IPS-NIHi11 (cell line): Measurements from ENCODE around the gene ANKS1A.
"Not testable (repeated sequence)": the region's sequence is repeated elsewhere in the genome, so short reads cannot be mapped to it uniquely, and the experiment has no call there.

Source experiments
- DNase-seq: peaks from one replicate; pipeline ENCODE4 v3.0.0; 2012; ENCODE audit warnings: mixed read lengths, low spot score

ANKS1A gene

DNA sequence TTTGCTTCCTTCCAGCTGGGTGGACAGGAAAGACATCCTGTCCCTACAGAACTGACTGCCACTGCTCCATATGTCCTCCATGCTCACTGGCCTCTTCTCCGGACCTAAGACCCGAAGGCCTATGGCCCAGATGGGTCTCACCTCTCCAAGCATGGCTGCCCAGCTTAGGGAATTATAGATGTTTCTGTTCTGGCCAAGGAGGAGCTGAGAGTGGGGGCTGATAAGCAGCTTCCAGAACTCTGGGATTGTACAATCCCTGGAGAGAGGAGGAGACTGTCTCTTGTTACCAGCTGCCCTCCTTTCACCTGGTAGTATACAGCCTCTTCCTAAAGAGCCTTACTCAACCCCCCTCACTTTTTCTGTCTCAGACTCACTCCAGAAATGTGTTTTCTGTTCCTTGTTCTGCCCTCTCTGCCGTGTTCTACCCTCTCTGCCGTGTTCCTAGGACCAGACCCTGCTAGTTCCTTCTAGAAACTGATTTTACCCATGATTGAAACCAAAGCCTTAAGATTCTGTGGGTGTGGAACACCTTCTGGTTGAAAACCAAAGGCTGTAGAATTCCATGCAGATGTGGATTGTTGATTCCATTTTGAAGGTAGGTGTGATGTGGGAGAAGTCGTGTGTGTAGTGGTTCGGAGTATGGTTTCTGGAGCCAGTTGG, 28.7 kb downstream of the ANKS1A start:
- DNase-seq, result no peak

DNA sequence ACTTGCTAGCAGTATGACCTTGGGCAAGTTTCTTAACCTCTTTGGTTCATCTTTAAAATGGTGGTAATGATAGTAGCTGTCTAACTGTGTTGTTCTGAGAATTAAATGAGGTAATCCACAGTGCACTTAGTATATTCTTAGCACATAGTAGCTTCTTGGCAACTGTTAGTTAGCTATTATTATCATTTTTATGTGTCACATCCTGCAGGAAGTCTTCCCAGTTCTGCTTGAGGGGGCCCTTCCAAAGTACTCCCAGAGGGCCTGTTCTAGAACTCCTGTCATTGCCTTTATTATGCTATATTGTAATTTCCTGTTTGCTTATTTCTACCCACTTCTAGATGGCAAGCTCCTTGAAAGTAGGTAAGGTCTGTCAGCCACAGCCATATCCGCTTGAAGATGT, 30.6 kb downstream of the ANKS1A start:
- no peak for DNase-seq

DNA sequence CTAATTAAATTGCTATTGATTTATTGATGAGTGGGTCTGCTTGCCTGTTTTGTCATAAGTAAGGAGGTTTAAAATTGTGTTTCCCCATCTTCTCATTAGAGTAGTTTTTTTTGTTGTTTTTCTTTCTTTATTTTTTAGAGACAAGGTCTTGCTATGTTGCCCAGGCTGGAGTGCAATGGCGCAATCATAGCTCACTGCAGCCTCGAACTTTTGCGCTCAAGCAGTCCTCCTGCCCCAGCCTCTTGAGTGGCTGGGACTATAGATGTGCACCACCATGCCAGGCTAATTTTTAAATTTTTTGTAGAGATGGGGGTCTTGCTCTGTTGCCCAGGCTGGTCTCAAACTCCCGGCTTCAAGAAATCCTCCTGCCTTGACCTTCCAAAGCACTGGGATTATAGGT, 31.0 kb downstream of the ANKS1A start:
- no peak for DNase-seq

DNA sequence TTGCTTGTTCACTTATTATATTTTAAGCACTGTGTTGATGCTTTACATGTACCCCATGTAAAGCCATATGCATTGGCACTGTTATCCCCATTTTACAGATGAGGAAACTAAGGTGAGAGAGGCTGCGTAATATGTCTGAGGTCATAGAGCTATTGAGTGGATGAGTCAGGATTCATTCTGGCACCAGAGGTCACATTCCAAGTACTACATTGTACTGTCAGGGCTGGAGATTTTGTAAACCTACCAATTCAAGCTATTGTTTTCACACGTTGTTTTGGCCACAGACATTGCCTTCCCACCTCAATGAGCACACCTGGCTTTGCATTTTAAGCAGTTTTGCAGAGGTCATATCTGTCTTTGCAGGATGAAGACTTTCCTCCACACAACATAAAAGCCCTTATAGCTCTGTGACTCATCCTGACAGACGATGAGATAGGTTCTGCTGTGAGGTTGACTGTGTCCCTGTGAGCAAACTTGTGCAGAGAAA, 33.2 kb downstream of the ANKS1A start:
- no peak for DNase-seq

DNA sequence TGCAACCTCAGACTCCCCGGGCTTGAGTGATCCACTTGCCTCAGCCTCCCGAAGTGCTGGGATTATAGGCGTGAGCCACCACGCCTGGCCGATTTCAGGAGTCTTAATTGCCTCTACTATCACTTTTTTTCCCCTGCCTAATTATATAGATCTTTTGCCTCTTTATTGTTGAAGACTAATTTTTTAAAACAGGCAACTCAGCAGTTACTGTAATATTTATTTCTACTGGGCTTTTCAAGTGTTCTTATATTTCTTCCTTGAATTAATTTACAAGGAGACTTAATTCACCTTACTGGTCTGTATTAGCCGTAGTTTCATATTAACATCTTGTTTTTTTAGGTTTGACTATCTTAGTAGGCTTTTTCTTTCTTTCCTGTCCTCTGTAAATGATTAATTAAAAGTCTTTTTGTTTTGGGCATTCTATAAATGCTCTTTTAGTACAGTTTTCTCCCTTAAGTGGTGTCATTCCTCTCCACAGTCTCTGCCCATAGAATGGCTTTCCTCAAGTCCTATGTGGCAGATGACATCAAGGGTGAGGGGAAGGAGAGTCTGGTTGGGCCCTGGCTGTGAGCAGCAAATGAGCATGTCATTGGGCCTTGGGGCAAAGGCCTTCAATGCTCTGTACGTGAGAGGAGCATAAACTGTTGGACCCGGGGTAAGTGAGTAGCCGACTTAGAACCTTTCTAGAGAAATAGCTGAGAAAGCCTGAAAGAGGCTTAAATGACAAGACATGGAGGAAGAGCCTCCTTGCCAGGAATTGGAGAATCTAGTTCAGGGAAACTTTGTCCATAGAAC, 36.0 kb downstream of the ANKS1A start:
- DNase-seq, result no peak

DNA sequence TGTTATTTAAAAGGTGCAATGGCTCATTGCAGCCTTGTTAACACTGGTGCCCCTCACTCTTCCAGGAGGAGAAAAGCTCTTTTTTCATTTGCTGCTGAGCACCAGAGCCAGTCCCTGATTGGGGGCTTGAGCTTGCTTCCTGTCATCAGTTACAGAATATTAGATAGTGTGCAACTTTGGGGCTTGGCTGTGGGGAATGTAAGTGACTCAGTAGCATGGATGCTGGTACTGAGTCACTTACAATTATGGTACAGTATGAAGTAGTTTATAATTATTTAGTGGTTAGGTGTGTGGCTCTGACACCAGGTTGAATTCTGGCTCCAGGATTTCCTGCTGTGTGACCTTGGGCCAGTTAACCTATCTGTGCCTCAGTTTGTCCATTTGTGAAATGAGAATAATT, 37.6 kb downstream of the ANKS1A start:
- no peak for DNase-seq

DNA sequence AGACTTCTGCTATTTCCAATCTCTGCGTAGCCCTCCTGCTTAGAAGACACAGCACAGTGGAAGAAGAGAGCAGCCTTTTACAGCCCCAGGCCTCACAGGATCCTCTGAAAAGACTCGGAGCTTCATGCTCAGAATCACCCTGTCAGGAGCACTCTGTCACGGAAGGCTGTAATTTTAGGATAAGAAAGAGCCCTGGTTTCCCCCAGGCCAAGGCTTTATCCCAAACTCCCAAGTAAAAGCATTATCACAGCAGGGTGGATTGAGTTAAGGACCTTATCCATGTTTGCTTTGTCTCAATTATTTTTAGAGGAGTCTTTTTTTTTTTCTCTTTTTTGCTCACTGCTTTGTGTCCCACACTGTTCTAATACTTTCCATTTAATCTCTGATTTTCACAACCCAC, 39.2 kb downstream of the ANKS1A start:
- no peak for DNase-seq

DNA sequence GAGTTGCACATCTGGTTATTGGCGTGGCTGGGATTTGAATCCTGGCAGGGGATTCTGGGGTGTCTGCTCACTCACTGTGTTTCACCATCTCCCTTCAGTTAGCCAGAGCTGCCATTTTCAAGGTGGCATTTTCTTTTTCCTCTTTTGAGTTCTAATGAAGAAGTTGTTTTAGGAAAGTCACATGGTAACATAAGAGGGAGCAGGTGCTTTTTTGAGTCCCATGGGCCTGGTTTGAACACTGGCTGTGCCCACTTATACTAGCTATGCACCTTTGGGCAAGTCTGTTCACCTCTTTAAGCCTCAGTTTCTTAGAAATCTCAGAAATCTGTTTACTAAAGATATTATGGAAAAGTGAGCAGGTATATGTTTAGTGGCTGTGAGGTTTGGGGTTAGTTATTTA, 39.6 kb downstream of the ANKS1A start:
- no peak for DNase-seq

DNA sequence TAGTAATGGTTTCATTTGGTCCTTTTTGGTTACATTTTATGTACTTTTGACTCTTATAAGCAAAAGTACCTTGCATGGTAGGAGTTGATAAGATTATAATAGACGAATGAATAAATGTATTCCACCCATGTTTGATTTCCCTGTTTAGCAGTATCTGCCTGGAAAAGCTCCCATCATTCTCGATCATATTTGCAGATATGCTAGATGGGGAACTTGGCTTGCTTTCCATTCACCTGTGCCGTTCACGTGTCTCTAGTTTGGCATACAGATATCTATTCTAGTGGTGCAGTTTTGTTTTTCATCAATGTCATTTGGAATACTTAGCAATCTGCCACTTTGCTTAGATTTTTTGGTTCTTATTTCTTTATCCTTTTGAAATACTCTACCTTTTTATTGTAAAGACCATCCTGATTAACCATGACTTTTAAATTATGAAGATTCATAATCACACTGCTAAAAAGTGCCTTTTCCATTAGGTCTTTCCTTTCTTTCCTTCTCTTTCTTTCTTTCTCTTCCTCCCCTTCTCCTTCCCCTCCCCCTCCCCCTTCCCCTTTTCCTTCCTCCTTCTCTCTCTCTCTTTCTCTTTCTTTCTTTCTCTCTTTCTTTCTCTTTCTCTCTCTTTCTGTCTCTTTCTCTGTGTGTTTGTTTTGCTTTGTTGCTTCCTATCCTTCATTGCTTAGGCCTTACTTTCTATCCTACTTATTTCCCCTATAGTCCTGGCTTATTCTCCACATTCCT, 40.4 kb downstream of the ANKS1A start:
- no peak for DNase-seq

DNA sequence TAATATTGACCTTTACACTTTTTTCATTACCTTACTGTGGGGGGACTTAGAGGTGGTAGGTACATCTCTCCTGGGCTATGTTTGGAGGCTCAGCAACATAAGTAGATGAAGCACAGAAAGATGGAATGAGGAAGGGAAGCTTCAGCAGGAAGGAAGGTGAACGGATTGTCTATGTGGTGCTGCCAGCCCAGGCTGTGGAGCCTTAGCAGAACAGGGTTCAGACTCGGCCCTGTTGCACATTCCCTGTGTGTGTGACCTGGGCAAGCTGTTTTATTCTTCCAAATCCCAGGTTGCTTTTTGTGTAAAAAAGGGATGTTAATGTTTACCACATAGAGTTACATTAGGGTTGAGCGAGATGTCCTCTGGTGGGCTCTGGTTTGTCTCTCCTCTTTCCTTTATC, 41.2 kb downstream of the ANKS1A start:
- DNase-seq, result no peak

DNA sequence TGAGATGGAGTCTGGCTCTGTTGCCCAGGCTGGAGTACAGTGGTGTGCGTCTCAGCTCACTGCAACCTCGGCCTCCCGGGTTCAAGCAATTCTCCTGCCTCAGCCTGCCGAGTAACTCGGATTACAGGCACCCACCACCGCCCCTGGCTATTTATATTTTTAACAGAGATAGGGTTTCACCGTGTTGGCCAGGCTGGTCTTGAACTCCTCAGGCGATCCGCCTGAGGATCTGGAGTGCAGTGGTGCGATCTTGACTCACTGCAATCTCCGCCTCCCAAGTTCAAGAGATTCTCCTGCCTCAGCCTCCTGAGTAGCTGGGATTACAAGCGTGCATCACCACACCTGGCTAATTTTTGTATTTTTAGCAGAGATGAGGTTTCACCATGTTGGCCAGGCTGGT, 43.1 kb downstream of the ANKS1A start:
- DNase-seq, result not testable (repeated sequence)

DNA sequence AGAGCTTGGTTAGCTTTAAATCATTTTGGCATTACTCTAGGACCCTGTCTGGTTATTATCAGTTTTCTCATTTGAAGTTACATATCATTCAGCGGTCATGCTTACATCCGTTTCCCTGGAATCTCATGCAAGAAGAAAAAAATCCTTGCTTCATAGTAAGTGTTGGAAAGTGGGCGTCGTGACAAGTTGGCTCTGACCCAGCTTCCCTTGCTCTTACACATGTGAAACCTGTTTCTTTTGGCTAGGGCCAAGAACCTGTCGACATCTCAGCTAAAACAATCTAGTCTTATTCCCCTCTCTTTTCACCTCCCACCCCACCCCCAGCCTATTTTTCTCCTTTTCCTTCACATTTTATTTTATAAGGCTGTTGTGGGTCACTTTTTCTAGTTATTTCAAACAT, 45.5 kb downstream of the ANKS1A start:
- no peak for DNase-seq

DNA sequence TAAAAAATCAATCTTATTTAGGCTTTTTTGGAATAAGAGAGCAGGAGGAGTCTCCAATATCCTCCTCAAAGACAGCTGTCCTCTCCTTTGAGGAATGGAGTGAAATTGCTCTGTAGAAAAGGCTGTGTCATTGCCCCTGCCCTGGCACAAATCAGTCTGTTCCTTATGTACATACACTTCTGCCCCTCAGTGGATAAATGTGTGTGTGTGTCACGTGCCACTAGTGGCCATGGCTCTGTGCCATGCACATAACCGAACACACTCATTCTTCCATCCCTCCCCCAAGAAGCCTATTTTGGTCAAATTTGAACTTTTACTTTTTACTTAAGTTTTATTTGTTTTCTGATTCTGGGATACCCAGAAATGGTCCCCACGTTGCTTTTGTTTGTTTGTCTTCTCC, 49.2 kb downstream of the ANKS1A start:
- DNase-seq, result no peak

DNA sequence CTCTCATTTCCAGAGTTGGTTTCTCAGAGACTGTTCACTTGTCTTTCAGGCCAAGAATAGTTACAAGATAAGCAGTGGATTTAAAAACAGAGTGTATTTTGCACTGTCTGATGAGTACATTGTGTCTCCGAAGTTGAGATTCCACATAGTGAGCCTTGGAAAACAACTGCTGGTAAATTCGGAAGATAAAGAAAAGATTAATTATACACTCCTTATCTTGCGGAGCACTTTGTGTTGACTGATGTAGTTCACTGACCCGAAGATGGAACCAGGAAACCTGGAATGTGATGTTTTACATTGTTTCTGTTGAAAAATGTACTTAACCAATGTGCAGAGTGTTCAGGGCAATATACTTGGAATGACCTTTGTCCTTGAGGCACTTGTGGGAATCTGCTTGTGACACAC, 51.0 kb downstream of the ANKS1A start:
- no peak for DNase-seq

DNA sequence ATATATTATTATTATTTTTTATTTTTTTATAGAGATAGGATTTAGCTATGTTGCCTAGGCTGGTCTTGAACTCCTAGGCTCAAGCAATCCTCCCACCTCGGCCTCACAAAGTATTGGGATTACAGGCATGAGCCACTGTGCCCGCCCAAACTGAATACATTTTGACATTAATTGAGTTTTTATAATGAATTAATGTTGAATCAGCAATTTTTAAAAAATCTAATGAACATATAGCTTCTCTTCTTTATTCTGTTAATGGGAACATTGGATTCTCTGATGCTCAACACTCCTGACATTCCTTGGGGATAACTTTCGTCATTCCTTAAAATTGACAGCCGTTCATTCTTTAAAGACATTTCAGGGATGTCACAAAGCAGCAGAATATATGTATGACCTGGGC, 52.4 kb downstream of the ANKS1A start:
- no peak for DNase-seq

DNA sequence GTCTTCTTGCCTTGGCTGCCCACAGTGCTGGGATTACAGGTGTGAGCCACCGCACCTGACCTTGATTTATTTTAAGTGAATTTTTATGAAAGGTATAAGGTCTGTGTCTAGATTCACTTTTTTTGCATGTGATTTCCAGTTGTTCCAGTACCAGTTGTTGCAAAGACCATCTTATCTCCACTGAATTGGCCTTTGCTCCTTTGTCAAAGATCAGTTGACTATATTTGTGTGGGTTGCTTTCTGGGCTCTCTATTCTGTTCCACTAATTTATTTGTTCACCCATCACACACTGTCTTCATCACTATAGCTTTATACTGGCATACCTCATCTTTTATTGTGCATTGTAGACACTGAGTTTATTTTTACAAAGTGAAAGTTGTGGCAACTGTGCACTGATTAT, 56.3 kb downstream of the ANKS1A start:
- no peak for DNase-seq

DNA sequence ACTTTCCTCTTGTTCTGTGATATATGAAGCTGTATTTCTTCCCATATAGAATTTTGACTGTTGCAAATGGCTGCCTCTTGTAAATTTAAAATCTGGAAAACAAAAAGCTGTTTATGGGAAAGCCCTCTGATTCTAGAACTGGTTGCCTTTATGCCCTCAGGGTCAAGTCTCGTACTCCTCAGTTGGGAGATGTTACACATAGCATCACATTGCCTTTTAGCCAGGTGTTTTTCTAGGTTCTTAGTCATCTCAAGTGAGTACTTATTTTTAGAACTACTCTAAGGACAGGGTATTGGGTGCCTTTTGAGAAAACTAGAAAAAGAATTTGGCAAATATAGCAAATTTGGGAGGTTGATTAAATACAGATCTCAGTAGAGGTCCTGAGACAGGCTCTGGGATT, 58.5 kb downstream of the ANKS1A start:
- no peak for DNase-seq

DNA sequence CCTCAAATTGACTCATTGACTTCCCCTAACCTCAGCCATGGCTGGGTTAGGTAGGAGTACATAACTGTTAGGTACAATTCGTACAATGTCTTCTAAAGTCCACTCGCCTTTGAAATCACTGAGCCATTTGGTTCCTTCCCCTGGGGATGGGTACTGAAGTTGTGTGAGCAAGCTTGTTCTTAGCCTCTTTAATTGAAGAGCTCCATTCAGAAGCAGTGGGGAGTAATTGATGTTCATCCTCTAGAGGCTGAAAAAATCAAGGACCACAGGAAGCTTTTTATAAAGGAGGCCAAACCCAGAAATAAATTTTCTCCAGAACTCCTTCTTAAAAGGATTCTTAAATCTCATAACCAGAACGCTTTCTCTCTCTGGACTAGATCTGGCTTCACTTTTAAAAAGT, 60.6 kb downstream of the ANKS1A start:
- no peak for DNase-seq

DNA sequence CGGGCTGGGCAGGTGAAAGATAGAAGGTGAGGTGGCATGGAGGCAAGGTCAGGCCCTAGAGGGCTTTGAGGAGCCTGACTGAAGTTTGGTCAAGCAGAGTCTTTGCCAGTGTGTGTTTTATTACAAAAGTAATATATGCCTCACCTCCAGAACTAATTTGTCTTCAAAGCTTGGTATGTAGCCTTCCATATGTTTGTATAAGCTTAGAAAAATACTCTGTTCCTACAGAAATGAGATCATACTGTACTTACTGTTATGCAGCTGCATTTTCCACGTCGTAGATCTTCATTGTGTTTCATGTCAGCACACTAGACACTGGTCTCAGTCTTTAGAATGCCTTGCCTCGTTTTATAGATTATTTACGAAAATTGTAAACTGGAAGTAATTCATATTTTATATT, 61.8 kb downstream of the ANKS1A start:
- DNase-seq, result no peak

DNA sequence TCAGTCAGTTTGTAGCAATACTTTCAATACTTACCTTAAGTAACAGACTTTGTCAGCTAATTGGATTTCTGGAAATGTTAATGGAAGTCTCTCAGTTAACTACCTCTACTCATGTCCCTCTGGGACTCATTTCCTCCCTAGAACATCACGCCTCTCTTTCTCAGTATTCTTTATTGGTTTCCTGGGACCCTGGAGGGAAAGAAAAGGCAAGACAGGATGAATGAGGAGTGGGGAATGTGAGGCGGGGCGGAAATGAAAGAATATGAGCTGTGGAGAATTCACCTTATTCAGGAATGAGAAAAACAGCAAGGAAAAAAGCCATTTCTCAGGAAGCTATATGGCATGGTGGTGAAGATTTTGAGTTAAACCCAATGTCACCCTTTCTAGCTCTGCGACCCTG, 62.7 kb downstream of the ANKS1A start:
- DNase-seq, result no peak

DNA sequence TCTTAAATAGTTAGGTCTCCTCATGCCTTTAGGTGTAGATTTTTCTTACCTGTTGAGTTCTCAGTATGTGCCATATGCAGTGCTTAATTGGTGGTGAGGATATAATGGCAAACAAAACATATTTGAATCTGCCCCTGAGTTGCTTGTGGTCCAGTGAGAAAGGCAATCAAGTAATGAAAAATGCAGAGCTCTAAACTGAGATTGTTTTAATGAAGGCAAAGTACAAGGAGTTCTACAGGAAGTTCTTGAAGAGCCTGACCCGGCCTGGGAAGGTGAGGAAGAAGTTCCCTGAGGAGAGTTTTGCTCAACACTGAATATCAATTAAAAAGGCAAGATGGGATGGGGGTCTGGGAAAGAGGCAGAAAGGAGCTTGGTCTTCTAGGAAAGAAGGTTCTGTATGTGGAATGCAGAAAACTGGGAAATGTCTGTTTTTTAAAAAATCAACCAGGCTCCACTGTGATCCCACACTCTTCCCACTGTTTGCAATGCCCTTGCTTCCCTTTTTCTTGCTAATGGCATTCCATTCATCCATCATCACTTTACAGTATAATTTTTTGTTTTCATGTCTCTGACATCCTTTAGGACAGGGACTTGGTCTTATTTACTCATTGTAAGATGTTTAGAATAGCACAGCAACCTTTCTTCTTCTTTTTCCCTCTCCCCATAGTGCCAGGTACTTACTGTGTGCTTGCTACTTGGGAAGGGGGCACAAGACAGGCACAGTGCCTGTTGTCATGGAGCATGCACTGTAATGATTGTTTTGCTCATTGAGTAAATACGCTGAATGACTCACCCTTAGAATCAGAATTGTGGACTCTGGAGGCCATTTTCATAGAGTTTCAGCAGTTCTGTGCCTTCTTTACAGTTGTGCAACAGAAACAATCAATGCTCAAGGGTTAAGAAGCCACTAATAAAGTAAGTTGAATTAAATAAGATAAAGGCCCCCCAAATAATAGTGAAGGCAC, 64.3 kb downstream of the ANKS1A start:
- DNase-seq, result no peak

DNA sequence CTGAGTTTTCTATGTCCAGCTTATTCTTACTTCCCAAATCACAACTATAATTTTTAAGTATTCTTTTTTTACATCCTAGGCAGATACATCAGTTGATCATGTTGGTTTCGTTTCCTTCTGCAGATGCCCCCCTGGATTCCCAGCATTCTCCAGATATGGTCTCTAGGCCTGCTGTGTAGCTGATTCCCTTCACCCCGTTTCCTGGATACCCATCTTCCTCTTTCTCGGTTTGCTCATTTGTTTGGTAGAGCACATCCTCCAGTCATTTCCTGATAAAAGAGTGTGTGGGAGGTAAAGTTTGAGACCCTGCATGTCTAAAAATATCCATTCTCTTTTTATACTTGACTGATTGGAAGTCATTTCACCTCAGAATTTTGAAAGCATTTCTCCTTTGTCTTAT, 66.4 kb downstream of the ANKS1A start:
- no peak for DNase-seq
